ENCODE data around the gene INPP5J.
"Not testable (repeated sequence)": the region's sequence is repeated elsewhere in the genome, so short reads cannot be mapped to it uniquely, and the experiment has no call there.

Gene INPP5J, protein sequence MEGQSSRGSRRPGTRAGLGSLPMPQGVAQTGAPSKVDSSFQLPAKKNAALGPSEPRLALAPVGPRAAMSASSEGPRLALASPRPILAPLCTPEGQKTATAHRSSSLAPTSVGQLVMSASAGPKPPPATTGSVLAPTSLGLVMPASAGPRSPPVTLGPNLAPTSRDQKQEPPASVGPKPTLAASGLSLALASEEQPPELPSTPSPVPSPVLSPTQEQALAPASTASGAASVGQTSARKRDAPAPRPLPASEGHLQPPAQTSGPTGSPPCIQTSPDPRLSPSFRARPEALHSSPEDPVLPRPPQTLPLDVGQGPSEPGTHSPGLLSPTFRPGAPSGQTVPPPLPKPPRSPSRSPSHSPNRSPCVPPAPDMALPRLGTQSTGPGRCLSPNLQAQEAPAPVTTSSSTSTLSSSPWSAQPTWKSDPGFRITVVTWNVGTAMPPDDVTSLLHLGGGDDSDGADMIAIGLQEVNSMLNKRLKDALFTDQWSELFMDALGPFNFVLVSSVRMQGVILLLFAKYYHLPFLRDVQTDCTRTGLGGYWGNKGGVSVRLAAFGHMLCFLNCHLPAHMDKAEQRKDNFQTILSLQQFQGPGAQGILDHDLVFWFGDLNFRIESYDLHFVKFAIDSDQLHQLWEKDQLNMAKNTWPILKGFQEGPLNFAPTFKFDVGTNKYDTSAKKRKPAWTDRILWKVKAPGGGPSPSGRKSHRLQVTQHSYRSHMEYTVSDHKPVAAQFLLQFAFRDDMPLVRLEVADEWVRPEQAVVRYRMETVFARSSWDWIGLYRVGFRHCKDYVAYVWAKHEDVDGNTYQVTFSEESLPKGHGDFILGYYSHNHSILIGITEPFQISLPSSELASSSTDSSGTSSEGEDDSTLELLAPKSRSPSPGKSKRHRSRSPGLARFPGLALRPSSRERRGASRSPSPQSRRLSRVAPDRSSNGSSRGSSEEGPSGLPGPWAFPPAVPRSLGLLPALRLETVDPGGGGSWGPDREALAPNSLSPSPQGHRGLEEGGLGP

DNA sequence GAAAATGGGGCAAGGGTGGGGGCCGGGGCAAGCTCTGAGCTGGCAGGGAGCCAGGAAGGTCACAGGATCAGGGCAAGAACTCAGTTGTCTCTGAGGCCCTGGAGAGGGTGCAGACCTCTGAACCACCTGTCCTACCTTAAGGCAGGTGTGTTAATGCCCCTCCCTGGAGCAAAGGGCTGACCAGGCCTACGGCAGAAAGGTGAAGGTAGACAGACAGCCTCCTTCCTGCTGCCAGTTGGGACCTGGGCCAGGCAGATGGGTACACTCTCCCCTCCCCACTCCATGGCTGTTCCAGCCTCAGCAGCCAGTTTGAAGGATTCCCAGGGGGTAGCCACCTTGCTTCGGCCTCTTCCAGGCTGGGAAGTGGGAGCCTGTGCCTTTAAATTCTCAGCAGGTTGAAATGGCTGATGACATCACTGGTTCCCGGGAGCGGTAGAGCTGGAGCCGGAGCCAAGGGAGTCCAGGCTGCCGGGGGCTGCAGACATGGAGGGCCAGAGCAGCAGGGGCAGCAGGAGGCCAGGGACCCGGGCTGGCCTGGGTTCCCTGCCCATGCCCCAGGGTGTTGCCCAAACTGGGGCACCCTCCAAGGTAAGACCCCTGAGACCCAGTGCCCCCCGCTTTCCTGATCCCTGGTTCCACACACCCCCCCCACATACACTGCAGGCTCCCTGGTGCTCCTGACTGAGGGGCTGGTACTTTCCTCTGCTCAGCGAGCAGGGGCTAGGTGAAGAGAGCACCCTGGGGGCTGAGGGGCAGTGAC, at the start of gene INPP5J:
TSS of gene INPP5J (plus strand) at position 435 of the 760 bp plus-strand sequence. CDS start at position 484, 49 bp downstream.
- DNase-seq: no peak

DNA sequence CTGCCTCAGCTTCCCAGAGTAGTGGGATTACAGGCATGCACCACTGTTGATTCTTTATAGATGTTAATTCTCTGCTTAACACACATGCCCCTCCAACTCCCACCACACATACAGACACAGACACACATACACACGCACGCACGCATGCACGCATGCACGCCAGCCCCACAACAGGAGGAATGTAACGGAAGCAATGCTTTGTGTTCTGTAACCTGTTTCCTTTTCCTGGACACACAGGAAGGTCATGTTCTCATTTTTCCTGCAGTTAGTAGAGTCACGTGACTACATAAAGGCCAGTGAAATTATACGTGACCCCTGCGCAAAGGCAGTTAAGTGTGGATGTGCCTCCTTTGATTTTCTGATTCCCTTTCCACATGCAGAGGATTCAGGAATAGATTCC, 49.6 kb upstream of the INPP5J start:
- DNase-seq: not testable (repeated sequence)

DNA sequence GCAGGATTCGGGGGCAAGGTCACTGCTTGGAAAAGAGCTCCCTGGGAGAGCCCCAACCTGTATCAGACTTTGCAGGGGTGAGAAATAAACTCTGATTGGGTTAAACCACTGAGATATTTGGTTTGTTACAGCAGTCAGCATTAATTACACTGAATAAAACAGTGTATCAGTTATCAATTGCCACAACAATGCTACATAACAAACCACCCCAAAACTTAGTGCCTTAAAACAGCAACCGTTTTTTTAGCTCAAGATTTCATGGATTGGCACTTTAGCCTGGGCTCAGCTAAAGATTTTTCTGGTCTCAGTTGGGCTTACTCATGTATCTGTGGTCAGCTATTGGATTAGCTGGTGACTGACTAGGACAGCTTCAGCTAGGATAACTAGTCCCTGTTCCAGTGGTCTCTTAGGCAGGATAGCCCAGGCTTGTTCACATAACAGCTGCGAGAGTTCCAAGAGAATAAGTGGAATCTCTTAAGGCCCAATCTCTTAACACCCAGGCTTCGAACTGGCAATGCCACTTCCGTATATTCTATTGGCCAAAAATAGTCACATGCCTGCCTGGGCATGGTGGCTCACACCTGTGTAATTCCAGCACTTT, 49.1 kb upstream of the INPP5J start:
- DNase-seq: not testable (repeated sequence)

DNA sequence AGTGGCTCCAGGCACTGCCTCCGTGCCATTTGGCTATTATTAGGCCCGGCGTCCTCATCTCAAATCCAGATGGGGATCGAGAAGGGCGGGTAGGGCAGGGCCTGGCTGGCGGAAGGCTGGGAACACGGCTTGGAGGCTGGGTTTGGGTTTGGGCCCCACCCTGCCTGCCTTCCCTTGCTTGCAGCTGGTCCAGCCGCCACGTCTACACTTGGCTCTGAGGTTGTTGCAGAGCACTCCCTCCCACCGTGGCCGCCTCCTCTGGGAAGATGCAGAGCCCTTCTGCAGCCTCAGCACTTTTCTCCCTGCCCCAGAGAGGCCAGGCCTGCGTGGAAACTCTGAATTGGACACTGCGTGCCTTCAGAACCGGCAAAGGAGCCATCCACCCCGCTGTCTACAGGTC, 46.8 kb upstream of the INPP5J start:
- DNase-seq: no peak

DNA sequence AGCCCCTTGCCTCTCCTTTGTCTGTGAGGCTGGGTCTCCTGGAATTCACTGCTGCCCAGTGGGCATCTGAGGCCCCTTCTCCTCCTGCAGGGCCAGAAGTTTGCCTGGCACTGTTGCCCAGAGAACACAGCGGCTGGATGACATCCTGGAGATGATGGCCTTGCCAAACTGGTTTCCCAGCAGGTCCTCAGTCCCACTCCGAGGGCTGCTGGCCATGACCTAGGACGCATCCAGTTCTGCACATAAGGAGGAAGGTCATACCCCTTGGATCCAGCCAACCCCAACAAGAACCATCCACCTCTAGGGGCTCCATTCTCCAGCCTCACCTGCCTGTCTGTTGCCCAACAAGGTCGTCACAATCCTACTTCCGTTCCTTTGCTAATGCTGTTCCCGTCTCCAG, 45.1 kb upstream of the INPP5J start:
- DNase-seq: no peak

DNA sequence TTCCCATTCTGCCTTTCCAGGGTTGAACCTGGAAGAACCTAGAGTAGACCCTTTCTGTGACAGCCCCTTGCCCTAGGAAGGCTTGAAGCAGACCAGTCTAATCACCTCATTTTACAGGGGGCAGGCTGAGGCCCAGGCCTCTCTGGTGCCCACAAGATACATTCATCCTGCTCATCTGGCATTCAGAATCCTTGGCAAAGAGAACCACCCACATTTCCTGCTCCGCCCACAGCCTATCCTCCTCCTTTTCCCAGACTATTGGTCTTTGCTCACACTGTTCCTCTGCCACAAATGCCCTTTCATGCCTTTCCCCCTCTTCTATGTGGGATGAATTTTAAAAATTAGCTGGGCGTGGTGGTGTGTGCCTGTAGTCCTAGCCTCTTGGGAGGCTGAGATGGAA, 44.4 kb upstream of the INPP5J start:
- not testable (repeated sequence) for DNase-seq

DNA sequence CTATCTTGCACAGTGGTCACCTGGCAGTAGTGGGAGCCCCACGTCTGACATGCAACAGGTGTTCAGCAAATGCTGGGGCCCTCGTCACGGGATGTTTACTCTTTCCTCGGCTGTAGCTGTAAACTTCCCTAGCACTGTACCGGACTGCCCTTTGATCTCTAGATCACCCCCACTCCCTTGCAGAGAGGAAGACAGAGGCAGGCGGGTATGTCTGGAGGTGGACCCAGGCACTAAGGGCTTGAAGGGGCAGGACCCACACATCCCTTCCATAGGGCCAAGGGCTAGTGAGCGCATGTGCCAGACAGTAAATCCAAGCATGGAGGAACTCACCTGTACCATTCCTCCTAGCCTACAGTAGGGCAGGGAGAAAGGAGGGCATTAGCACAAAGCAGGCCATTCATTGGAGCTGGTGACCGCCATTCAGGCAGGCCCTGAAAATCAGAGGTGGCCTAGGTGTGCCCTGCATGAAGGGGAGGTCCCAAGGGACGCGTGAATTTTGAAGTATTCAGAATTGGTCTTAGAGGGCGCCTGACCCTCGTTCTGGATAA, 43.6 kb upstream of the INPP5J start:
- DNase-seq: no peak

DNA sequence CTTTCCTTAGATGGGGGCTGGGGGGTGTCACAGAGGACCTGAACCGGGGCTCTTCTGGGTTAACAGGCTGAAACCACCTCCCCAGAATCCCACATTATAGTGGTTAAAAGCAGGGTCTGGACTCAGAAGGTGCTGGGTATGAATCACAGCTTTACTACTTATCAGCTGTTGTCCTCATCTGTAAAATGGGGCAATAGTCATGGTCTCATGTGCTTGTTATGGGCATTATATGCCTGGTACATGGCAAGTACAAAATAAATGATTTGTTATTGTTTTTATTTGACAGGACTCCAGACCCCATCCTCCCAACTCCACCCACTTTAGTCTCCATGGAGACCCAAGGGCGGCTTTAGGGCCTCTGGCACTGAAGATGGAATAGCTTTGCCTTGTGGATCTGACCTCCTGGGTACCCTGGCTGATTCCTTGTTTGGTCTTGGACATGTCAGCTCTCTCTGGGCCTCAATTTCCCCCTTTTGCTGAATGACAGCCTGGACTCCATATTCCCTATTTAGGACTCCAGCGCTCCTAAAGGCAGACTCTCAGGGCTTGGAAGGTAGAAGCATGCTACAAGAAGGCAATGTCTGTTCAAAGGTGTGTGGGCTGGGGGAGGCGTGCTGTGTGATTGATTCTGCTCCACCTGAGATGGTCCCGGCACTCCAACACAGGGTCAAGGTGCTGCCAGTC, 42.5 kb upstream of the INPP5J start:
- DNase-seq: no peak

DNA sequence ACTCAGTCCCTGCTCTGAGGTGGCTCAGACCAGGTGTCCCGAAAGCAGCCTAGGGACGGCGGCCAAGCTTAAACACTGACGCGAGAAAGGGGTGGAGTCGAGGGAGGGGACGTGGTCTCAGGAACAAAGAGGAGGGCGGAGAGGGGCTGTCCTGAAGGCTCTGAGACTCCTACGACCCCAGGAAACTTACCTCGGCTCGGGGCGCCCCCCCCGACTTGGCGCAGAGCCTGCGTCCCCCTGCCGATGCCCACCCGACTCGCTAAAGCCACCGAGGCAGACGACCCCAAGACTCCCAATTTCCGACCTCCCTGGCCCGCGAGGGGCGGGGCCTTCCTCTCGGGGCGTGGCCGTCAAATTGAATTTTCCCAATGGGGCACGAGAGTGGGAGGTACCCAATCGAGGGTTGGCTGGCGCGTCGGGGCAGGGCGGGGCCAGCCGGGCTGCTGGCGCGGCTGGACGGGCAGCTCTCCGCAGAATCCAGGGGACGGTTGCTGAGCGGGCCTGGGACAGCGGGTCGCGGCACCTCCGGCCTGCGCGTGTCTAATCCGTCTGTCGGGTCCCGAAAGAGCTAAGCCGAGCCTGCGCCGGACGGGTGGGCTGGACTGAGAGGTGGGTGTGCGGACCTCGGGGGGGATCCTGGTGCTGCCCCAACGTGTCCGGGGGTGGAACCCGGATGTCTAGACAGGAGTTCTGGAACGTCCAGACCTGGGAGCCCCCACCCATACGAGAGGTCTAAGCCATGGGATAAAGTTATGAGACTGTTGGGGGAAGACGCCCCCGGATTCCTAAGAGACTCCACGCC, 41.7 kb upstream of the INPP5J start, which contains the start of gene SMTN:
TSS of gene SMTN (plus strand) at position 471 of the 802 bp plus-strand sequence. CDS start 1,941 bp downstream, outside the sequence.
- peak; percentile 91 for DNase-seq

DNA sequence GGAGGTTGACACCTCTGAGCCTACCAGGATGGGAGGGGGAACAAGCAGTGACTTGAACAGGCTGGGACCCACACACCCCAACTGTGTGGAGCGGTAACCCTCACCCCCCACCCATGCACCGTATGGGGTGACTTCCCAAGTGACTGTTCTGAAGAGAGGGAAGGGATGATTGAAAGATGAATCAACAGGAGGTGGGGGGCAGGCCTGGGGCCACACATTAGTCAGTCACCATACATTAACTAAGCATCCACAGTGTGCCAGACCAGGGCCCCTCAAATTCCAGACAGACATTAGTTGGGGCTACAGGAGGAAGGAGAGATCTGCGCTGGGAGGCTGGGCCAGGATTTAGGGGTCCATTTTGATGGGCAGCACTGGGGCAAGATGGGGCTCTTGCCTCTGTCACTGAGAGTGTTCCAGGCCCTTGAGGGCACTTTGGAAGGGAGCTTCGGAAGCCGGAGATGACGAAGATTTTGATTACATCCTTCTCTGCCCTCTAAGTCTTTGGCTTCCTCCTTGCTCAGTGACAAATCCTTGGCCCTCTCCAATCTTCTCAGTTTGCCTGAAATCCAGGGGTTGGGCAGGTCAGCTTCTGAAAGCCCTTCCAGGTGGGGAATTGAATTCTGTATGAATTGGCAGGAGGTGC, 40.7 kb upstream of the INPP5J start:
- no peak for DNase-seq

DNA sequence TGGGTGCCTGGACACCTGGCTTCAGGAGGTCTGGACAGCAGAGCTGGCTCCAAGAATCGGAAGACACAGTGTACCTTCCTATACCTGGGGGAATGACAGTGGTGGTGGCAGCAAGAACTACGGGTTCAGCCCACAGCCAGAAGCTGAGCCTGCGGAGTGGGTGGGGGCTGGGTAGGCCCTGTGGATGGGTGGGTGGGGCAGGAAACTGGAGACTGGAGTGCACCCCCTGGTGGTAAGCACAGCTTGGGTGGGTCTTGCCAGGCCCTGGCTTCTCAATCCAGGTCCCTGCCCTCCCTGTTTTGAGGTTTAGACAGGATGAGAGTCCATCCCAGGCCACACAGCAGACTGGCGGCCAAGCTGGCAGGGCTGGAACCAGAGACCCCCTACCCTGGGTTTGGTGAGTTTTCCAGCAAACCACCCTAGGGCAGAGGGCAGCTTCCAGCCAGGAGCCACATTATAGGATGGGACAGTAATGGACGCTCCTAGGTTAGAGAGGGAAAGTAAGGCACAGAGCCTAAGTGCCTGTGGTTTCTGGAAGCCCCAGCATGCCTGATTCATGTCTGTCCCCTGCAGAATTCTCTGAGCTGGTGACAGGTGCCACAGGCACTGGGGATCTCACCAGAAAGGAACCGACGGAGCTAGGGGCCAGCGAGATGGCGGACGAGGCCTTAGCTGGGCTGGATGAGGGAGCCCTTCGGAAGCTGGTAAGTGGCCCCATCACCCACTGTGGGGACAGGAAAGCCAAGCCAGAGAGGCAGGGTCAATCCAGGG, 40.0 kb upstream of the INPP5J start:
- DNase-seq: peak; percentile 64

DNA sequence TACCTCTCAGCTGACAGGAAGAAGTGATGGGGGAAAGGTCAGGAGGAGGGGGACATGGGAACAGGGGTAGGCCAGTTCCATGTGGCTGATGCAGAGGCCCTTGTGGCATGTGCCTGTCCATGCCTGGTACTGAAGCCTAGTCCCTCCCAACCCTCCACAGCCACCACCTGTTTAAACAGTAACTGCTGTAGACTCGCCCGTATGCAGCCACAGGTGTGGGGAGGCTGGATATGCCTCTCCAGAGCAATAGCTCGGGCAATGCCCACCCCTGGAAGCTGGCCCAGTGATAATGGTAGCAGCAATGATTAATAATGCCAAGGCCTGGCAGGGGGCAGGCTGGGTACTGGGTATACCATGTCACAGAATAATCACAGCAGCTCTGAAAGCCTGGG, 39.4 kb upstream of the INPP5J start:
- no peak for DNase-seq

DNA sequence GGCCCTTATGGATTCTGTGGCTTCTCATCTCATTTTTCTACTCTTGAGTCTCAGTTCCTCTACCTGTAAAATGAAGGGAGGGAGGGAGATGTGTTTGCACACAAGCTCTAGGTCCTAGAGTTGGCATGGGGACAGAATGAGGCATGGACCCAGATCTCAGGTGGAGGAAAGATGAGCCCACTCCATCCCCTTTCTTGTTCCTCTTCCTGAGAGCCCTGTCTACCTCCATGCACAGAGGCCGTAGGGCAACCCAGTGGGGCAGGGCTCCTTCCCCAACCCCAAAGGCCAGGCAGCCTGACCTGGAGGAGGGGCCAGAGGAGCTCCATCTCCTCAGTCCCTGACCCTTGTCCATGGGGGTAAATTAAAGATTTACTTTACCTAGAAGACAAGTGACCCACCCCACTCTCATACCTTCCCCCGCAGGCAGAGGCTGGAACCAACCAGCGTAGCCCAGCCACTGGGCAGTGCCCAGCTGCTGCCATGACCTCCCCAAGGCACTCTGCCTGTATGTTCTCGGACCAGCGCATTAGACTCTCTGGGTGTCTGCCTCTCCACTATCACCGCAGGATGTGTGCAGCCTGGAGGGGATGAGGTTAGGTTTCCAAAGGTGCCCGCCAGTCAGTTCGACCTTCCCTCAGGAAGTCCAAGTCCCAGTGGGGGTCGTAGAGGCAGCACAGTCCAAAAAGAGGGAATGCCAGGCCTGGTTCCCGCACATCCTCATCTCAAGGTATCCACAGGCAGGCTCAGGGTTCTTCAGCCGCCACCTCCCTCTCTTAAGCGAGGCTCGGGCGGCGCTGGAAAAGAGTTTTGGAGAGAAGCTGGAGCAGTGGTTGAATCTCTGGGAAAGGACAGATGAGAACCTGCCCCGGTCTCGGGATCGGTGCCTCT, 38.6 kb upstream of the INPP5J start:
- no peak for DNase-seq

DNA sequence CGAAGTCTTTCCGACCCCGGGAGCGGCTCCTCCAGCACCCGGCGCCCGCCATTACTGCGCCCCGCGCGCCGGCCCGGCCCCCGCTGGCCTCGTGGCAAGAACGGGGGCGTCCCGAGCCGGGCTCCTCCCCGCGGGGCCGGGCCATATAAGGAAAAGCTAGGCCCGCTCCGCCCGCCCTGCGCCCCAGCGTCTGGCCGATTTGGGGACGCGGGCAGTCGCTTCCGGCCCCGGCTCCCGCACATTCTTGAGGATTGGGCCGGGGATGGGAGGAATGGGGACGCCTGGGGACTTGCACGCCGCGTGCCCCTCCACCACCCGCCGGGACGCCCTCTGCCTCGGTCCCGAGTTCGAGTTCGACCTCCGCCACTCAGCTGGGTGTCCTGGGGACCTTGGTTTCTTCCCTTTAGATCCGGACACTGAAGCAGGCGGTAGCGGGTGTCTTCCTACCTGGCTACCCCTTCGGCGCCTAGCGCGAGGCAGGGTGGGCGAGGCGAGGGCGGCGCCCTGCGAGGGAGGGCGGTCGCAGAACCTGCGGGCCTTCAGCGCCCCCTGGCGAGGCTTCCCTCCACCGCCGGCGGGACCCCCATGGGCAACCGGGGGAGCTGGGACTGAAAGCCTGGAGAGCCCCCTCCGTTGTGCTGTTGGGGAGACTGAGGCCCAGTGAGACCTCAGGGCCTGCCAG, 37.8 kb upstream of the INPP5J start:
- peak; percentile 92 for DNase-seq

DNA sequence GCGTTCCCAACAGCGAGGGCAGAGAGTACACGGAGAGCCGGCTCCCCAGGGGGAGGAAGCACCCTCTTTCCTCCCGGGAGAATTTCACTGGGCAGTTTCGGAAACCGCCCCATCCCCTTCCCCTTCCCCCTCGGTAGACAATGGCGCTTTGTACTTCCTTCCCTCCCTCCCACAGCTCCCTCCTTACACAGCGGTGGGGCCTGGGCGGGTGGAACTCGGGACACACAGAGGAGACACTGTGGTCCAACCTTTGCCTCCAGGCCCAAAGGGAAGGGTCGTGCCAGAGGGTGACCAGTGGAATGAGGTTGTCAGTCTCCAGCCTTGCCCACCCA, 37.3 kb upstream of the INPP5J start:
- DNase-seq: no peak

DNA sequence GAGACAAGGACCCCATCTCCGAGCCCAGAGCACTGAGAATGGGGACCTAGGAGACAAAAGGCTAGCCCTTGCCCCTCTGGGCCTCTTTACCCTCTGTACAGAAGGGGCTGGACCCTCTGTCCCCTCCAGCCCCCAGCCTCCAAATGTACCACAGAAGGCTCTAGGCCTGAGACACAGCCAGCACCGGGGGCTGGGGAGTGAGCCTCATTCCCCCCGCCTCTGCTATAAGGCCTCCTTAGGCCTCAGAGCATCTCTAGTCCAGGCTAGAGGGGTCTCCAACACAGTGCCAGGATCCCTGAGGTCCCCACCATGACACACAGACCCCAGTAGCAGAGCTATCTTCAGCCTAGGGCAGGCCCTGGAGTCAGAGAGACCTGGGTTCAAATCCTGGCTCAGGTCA, 36.8 kb upstream of the INPP5J start:
- DNase-seq: no peak

DNA sequence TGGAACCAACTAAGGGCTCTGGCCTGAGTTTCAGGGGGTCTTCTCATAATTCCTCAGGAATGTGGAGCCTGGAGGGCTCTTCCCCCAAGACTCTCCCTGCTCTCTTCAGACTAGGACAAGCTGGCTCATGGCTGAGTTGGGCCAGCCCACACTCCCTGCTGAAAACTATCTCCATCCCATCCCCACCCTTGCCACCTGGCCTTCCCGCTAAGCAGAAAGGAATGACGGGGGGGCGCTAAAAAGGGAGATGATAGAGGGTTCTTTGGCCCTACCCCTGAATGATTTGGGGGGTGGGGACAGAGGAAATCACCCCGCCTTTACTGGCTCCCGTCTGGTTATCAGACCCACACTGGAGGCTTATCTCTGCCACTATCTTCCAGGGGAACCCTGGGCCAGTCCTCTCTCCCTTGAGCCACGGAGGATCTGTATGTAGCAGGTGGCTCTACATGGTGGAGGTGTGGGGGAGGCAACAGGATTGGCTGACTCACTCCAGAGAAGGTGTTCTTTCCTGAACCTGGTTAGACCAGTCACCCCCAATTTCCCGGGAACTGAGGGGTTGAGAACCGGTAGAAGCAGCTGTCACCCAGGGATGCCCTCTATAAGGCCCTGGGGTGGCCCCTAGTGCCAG, 35.9 kb upstream of the INPP5J start:
- DNase-seq: no peak

Measured in activated CD4-positive, alpha-beta T cell treated with anti-CD3 and anti-CD28 coated beads, Interleukin-2, Interleukin-6, amounts not matched to agents 100 ng/mL and 50 ng/mL, durations not matched to agents 16 hours and 8 hours (primary cell).